COLO668 (cell line): Measurements from ENCODE around the gene ALG5.

Source experiments
- DNase-seq: peaks from one replicate; lab custom pipeline; 2025; ENCODE audit not compliant: unreplicated experiment; lab: John Stamatoyannopoulos, UW

ALG5 gene

DNA sequence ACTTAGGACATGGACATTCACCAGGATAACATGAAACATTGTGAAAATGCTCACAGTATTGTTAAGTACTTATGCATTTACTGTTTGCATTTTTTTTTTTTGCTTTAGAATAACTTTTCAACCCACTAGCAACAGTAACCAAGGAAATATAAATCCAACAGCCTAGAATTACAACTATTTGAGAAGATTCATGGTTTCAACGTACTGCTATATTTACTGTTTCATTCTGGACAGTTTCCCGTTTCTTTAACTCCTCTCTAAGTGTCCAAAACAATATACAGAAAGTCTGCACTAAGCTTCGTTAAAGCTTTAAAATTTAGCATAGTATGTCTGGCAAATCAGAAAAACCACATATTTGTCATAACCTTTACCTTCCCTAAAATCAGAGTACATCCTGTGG is 81.8 kb downstream of the ALG5 start:
- no peak for DNase-seq

DNA sequence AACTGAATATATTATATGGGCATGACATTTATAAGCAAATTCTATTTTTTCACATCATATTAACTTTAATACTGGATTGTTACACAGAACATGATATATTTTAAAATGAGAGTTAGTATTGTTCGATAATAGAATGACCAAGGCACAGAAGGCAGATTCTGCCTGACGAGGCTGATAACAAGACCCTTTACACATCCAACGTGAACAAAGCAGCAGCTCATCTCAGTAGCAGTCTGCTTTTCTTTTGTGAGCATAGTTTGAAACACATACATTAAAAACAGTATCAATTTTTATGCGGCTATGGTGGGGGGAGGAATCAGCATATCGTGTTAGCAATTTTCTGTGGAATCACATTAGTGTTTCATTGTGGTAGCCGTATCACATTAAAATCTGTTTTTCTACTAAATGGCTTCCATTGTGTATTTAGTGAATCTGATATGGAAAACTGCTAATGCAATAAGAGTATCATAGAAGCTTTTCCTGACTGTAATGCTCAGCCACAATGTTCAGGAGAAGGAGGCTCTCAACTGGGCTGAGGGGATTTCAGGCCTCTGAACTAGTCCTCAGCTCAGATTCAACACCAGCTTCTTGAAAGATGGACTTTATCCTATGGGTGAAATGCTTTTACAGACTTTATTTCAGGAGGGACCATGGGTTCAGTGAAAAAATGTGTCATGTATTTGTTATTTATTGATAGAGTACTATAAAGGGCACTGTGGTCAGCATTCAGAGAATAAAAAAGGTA is 83.1 kb downstream of the ALG5 start:
- DNase-seq = no peak

DNA sequence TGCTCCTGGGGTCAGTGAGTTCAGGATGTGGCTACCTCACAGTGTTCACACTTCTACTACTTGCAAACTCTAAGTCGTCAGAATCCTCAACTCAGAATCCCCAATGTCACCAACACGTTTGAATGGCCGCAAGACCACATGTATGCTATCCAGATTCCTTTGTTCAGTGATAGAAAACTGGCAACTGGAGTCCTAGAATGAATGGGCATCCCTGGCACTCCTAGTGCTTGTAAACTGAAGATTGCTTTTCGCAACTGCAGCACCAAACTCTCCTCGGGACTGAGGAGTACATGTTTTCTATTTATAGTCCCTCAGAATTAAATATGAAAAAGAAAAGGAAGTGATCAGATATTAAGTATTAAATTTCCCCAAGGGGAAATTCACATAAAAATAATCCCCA is 84.0 kb downstream of the ALG5 start:
- no peak for DNase-seq

DNA sequence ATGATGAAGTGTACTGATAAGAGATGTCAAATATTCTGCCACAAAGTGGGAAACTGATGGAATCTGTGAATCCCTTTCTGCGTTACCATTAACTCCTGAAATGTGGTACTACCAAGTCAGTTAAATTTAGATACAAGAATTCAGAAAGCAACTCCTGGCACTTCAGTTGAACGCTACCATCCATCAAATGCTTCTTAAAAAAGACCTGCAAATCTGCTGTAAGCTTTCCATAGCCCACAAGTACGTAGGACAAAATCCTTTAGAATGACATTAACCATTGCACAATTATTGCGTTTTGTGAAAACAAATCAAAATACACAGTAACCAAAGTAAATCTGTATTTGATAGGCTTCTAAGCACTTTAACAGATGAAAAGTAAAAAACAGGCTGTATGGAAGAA is 84.5 kb downstream of the ALG5 start:
- DNase-seq = no peak

DNA sequence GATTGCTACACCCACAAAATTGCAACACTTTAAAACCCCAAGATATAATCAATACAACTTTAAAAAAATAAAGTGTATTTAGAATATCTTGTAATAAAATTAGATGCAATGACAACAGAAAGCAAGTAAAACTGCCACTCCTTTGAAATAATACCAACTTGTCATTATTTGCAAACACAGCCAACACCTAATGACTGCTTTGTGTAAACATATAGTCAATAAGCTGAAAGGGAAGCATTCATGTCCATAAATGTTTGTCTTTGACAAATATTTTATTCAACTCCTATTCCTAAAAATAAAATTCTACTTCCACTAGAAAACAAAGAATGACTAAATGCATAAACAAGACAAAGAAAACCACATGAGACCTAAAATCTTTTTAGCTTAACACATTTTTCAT is 85.7 kb downstream of the ALG5 start:
- DNase-seq = no peak

DNA sequence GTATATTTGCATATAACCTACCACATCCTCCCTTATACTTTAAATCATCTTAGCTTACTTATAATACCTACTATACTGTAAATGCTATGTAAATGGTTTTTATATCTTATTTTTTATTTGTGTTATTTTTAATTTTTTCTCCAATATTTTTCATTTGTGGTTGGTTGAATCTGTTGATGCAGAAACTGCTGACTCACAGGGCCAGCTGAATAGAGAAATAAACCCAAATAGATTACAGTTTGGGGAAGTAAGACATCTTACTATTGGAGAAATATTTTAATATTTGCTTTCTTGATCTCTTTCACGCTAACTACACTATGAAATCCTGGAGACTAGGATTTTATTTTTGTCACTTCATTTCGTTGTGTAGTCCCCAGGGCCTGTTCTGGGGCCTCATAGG is 86.2 kb downstream of the ALG5 start:
- DNase-seq = peak; percentile 46

DNA sequence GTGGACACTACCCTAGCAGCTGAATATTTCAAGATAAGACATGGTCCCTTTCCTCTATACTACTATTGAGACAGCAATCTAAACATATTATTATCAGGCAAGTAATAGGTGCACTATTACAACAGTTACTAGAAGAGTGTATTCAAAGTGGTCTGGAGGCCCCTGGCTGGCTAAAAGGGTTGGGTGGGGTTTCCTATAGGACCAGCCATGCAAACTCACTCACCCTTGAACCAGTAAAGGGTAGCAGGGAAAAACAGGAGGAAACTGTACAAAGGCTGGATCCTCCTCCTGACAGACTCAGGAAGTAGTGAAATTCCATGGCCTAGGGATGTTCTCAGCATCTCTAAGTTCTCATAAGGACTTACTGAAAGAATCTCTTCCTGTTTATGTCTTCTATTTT is 86.8 kb downstream of the ALG5 start:
- DNase-seq = no peak

DNA sequence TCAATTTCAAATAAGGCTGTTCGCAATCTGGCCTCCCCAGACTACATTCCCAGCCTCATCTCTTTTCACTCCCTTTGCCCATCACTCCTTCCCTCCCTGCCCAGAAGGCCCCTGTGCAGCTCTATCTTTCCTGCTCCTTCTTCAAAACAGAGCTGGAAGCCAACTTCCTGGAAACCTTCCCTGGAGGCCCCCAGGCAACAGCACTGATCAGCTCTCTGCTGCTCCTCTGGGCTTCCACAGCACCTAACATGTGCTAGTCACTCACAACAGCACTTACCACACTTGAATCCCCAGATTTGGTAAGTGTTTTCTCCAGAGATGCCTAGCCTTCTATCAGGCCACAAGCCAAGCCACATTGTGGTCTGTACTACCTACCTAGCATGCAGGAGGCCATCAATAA is 88.6 kb downstream of the ALG5 start:
- DNase-seq = no peak

DNA sequence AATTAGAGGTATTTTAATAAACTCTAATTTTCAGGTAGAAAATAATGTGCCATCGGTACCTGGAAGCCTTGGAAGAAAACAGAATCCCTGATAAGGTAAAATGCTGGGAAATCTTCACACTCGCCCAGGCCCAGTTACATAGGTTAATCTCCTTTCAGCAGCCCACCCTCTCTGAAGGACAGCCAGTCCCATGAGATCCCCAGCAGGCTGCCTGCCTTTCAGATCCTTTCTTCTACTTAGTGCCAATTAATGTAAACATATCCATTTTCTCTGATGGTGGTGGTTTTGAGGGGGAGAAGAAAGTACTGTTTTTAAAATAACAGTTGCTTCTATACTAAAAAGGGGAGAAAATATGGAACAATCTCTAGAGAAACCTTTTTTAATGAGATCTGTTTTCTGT is 91.3 kb downstream of the ALG5 start:
- no peak for DNase-seq

DNA sequence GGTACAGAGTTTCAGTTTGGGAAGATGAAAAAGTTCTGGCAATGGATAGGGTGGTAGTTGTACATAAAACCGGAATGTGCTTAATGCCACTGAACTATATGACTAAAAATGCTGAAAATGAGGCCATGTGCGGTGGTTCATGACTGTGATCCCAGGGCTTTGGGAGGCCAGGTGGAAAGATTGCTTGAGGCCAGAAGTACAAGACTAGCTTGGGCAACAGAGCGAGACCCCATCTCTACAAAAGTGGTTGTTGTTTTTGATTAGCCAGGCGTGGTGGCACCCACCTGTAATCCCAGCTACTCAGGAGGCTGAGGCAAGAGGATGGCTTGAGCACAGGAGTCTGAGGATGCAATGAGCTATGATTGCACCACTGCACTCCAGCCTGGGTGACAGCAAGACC is 91.9 kb downstream of the ALG5 start:
- DNase-seq = no peak

DNA sequence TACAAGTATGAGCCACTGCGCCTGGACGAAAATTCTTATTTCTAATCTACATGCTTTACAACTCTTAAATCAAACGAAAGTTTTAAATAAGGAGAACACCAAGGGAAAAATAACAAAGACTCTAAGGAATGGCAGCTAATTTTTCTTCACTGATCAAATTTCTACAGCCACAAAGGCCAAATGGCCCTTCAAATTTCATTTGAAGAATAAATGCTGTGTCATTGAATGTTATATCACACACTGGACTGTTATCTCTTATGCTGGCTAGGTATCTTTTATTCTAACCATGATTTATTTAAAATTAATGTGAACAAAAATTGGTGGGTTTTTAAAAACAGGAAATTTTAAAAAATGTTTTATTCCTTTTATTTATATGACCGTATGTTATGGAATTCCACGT is 93.2 kb downstream of the ALG5 start:
- DNase-seq = no peak

DNA sequence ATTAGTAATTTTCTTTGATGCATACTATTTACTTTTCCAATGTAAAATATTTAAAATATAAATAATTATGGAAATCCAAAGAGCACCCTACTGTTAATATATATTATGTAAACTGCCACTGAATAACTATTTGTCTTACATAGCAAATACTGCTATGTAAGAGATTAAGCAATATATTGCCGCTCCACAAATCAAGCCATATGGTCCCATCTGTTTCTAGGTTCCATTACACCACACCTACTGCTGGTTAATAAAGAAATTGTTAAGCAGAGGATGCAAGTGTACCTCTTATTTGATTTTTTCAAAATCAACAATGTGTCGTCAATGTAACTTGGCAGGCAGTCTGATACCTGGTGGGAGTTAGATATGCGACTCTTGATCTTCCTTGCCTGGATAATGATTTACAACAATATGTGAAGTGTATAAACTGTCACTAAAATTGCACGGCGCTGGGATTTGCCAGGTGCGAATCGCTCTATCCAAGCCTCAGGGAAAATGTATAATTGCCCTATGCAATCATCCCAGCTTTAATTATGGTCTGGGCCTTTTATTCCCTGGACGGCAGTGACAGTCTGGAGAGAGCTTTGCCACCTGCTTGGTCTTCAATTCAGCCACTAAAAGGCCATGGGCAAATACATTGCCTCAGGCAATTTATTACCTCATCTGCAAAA is 95.1 kb downstream of the ALG5 start:
- DNase-seq = peak; percentile 95
